ENCODE results near the gene CLDN12. TPM values are rescaled to one million over a fixed set of nuclear protein-coding genes. Genes with fewer than 3 reads are reported as not detected.

The CLDN12 gene
- total RNA-seq, 1 experiment from 2014 or later, result 25.5 TPM

DNA sequence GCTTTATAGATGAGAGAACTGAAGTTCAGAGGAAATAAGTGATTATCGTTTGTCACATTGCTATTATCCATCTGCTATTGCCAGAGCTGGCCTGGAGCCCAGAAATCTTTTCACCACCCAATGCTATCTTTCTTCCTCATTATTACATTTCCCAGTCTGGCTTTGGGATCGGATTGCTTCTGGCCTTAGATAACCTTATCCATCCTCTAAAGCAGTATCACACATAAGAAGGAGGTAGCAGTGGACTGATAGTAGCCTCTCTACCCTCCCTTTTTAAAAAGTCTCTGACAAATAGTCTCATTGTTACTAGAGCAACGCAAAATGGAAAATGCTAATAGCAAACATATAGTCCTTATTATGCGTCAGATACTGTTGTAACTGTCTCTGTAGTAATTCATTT, 1.3 kb upstream of the CLDN12 start:
- in situ Hi-C loops (cut with HindIII; ENCODE audit: low pct_unique_long_range_greater_than_20kb, low sequenced_read_pairs), result no loop called here
- ChIA-PET CTCF (no interaction called here), POLR2A (no interaction called here)

DNA sequence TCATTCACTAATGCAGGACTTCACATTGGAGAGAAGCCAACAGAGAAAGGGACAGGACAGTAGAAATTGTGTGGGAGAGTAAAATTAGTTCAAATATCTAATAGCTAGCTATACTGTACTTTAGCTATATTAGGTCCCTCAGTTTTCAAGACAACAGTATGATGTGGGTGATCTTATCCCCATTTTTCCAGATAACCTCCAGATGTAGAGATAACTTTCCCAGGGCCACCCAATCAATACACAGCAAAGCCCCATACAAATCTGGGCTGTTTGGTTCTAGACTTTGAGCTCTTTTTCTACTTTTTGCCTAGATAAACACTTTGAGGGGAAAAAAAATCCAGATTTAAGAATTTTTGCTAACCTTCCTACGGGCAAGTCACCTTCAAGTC, 482 bp upstream of the CLDN12 start:
- POLR2A ChIA-PET, result no interaction called here
- intact Hi-C loops (cut with micrococcal nuclease; ENCODE audit: unreplicated experiment) (no loop called here), in situ Hi-C loops (cut with HindIII; ENCODE audit: low pct_unique_long_range_greater_than_20kb, low sequenced_read_pairs) (no loop called here)
- H3K27ac ChIP-seq (ENCODE audit: low read length), result peak overlapping the region; percentile 97
- H3K36me3 ChIP-seq (ENCODE audit: control insufficient read depth, insufficient read depth, low read length), result peaks cover 7% of the 10 kb centered on the region
- no peaks in the 10 kb centered on the region; the same call in 1 of the 2 replicates for H3K27me3 ChIP-seq (ENCODE audit: control insufficient read depth, insufficient read depth, low read length)
- no peak for TF ChIP-seq TCF7L2 (IDR thresholded peaks at IDR 0.05; ENCODE audit: low read depth, low read length)
- TF ChIP-seq POLR2AphosphoS5 (IDR thresholded peaks at IDR 0.05; ENCODE audit: low read depth, low read length), result no peak
- TF ChIP-seq, protein P1, sequence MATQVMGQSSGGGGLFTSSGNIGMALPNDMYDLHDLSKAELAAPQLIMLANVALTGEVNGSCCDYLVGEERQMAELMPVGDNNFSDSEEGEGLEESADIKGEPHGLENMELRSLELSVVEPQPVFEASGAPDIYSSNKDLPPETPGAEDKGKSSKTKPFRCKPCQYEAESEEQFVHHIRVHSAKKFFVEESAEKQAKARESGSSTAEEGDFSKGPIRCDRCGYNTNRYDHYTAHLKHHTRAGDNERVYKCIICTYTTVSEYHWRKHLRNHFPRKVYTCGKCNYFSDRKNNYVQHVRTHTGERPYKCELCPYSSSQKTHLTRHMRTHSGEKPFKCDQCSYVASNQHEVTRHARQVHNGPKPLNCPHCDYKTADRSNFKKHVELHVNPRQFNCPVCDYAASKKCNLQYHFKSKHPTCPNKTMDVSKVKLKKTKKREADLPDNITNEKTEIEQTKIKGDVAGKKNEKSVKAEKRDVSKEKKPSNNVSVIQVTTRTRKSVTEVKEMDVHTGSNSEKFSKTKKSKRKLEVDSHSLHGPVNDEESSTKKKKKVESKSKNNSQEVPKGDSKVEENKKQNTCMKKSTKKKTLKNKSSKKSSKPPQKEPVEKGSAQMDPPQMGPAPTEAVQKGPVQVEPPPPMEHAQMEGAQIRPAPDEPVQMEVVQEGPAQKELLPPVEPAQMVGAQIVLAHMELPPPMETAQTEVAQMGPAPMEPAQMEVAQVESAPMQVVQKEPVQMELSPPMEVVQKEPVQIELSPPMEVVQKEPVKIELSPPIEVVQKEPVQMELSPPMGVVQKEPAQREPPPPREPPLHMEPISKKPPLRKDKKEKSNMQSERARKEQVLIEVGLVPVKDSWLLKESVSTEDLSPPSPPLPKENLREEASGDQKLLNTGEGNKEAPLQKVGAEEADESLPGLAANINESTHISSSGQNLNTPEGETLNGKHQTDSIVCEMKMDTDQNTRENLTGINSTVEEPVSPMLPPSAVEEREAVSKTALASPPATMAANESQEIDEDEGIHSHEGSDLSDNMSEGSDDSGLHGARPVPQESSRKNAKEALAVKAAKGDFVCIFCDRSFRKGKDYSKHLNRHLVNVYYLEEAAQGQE (IDR thresholded peaks at IDR 0.05; ENCODE audit: insufficient read depth in 1 of 2, low read depth in 2 of 2, low read length in 1 of 2), result no peak
- TF ChIP-seq SIN3A (IDR thresholded peaks at IDR 0.05; ENCODE audit: borderline replicate concordance, insufficient read depth, low read depth, low read length), result no peak
- TF ChIP-seq, protein P2, sequence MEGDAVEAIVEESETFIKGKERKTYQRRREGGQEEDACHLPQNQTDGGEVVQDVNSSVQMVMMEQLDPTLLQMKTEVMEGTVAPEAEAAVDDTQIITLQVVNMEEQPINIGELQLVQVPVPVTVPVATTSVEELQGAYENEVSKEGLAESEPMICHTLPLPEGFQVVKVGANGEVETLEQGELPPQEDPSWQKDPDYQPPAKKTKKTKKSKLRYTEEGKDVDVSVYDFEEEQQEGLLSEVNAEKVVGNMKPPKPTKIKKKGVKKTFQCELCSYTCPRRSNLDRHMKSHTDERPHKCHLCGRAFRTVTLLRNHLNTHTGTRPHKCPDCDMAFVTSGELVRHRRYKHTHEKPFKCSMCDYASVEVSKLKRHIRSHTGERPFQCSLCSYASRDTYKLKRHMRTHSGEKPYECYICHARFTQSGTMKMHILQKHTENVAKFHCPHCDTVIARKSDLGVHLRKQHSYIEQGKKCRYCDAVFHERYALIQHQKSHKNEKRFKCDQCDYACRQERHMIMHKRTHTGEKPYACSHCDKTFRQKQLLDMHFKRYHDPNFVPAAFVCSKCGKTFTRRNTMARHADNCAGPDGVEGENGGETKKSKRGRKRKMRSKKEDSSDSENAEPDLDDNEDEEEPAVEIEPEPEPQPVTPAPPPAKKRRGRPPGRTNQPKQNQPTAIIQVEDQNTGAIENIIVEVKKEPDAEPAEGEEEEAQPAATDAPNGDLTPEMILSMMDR (IDR thresholded peaks at IDR 0.05), result no peak
- peaks cover 4% of the 10 kb centered on the region; the same call in 1 of the 2 replicates for H3K4me1 ChIP-seq (ENCODE audit: control insufficient read depth, insufficient read depth, low read length)
- CTCF ChIA-PET, result no interaction called here
- ATAC-seq (no peak), DNase-seq (ENCODE audit: low read depth, low spot score) (no peak)
- BruUV-seq (replicated peaks), result no TSS peak
- peak overlapping the region; percentile 76 to 98 for H3K4me3 ChIP-seq (ENCODE audit: low read depth in 2 of 2, low read length in 2 of 2)
- H3K9me3 ChIP-seq (ENCODE audit: control insufficient read depth, insufficient read depth, low read depth, low read length), result no peaks in the 10 kb centered on the region

More for the DNA sequence above, 1.3 kb upstream of the CLDN12 start:
- DNase-seq (ENCODE audit: low read depth, low spot score) (no peak), ATAC-seq (no peak)
- peaks cover 4% of the 10 kb centered on the region; the same call in 1 of the 2 replicates for H3K4me1 ChIP-seq (ENCODE audit: control insufficient read depth, insufficient read depth, low read length)
- BruUV-seq (replicated peaks), result no TSS peak
- peaks cover 7% of the 10 kb centered on the region for H3K36me3 ChIP-seq (ENCODE audit: control insufficient read depth, insufficient read depth, low read length)
- intact Hi-C loops (cut with micrococcal nuclease; ENCODE audit: unreplicated experiment), result no loop called here
- no peaks in the 10 kb centered on the region for H3K9me3 ChIP-seq (ENCODE audit: control insufficient read depth, insufficient read depth, low read depth, low read length)
- H3K4me3 ChIP-seq (ENCODE audit: low read depth in 2 of 2, low read length in 2 of 2), result no peak overlapping the region
- no peak overlapping the region for H3K27ac ChIP-seq (ENCODE audit: low read length)
- TF ChIP-seq SIN3A (IDR thresholded peaks at IDR 0.05; ENCODE audit: borderline replicate concordance, insufficient read depth, low read depth, low read length) (no peak), POLR2AphosphoS5 (IDR thresholded peaks at IDR 0.05; ENCODE audit: low read depth, low read length) (no peak), TCF7L2 (IDR thresholded peaks at IDR 0.05; ENCODE audit: low read depth, low read length) (no peak)
- TF ChIP-seq, protein P1 (IDR thresholded peaks at IDR 0.05; ENCODE audit: insufficient read depth in 1 of 2, low read depth in 2 of 2, low read length in 1 of 2), result no peak
- TF ChIP-seq, protein P2 (IDR thresholded peaks at IDR 0.05), result no peak
- no peaks in the 10 kb centered on the region; the same call in 1 of the 2 replicates for H3K27me3 ChIP-seq (ENCODE audit: control insufficient read depth, insufficient read depth, low read length)
